ENCODE results near the gene HS3ST6. TPM values are rescaled to one million over a fixed set of nuclear protein-coding genes. Genes with fewer than 3 reads are reported as not detected.

Gene HS3ST6
- total RNA-seq, 2 experiments from 2014 or later, result not detected

DNA sequence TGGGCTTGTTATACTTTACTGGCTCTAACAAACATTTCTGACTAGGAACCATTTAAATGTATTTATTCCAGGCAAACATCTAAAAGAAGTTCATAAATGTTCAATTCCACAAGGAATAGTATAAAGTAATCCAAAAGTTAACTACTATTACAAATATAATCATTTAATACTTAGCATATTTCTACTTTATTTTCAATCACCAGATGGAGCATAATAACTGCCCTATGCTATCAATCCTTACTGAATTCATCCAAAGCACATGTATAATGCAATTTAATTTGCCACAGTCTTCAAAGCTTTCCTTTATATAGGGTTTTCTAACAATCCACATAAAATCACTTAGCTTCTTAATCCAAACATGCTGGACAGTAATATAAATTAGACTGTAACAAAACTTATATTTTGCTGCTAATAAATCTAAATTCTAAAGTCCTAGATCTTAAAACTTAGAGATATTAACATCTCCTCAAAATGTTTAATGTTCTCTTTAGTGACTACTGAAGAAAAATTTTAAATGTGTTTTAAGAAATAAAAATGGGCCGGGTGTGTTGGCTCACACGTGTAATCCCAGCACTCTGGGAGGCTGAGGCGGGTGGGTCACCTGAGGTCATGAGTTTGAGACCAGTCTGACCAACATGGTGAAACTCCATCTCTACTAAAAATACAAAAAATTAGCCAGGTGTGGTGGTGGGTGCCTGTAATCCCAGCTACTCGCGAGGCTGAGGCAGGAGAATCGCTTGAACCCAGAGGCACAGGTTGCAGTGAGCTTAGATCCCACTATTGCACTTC lies 52.1 kb downstream of the HS3ST6 start:
- no peaks in the 10 kb centered on the region for H3K4me1 Mint-ChIP-seq
- H3K27me3 Mint-ChIP-seq, result peaks cover 13% of the 10 kb centered on the region
- no peak for DNase-seq
- no peak overlapping the region for H3K27ac Mint-ChIP-seq
- H3K4me3 Mint-ChIP-seq, result no peak overlapping the region
- H3K36me3 Mint-ChIP-seq, result no peaks in the 10 kb centered on the region
- H3K9me3 Mint-ChIP-seq, result no peaks in the 10 kb centered on the region

GRCh38 chr16:1863681-1864460 lies 54.3 kb downstream of the HS3ST6 start:
- DNase-seq, result no peak

DNA sequence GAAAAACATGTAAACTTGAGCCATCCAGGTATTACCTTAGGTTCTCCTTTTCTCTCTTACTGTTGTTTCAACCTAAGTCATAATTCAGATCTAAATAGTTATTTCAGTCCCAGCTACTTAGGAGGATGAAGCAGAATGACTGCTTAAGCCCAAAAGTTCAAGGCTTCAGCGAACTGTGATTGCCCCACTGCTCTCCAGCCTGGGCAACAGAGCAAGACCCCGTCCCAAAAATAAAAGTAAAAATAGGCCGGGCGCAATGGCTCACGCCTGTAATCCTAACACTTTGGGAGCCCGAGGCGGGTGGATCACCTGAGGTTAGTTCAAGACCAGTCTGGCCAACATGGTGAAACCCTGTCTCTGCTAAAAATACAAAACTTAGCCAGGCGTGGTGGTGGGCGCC lies 55.8 kb downstream of the HS3ST6 start:
- Mint-ChIP-seq H3K4me3 (no peak overlapping the region), H3K4me1 (no peaks in the 10 kb centered on the region), H3K27me3 (peaks cover 17% of the 10 kb centered on the region), H3K9me3 (no peaks in the 10 kb centered on the region), H3K27ac (no peak overlapping the region), H3K36me3 (no peaks in the 10 kb centered on the region)
- no peak for DNase-seq

More at GRCh38 chr16:1863681-1864460, 54.3 kb downstream of the HS3ST6 start:
- Mint-ChIP-seq H3K9me3 (no peaks in the 10 kb centered on the region), H3K4me3 (no peak overlapping the region), H3K27ac (no peak overlapping the region), H3K36me3 (no peaks in the 10 kb centered on the region), H3K4me1 (no peaks in the 10 kb centered on the region), H3K27me3 (peaks cover 17% of the 10 kb centered on the region)

DNA sequence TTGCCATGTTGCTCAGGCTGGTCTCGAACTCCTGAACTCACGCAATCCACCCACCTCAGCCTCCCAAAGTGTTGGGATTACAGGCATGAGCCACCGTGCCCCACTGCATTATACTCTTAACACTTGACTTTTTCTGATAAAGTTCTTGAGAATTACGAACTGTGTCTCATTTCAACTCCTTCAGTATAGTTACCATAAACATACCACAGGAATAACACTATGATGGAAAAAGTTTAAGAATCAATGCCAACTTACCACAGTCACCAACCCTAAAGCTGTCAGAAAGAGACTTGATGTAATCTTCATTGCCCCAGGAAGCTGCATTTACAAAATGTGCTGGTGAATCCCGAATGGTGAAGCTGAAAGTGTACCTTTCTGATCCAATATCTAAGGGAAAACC lies 56.5 kb downstream of the HS3ST6 start:
- Mint-ChIP-seq H3K4me1 (no peaks in the 10 kb centered on the region), H3K36me3 (no peaks in the 10 kb centered on the region), H3K9me3 (no peaks in the 10 kb centered on the region), H3K27me3 (peaks cover 17% of the 10 kb centered on the region), H3K4me3 (no peak overlapping the region), H3K27ac (no peak overlapping the region)
- no peak for DNase-seq

Other genes starting within 250 kb of the HS3ST6 start
- 10 to 100 TPM; 91.4 to 96.2 TPM for gene JPT2, start 240.1 kb downstream of the HS3ST6 start, total RNA-seq
- 10 to 100 TPM; 46.7 to 47.3 TPM for gene MAPK8IP3, start 212.2 kb downstream of the HS3ST6 start, total RNA-seq
- 10 to 100 TPM; 24.5 to 24.9 TPM for gene NME3, start 146.9 kb downstream of the HS3ST6 start, total RNA-seq
- gene EME2, start 145.6 kb downstream of the HS3ST6 start, total RNA-seq, result 10 to 100 TPM; 17.2 to 20.1 TPM
- 100 to 1,000 TPM; 187 to 190 TPM for gene MRPS34, start 145.3 kb downstream of the HS3ST6 start, total RNA-seq
- 10 to 100 TPM; 12.3 to 12.8 TPM for gene SPSB3, start 135.8 kb downstream of the HS3ST6 start, total RNA-seq
- 10 to 100 TPM; 63.6 to 64.2 TPM for gene NUBP2, start 135.5 kb downstream of the HS3ST6 start, total RNA-seq
- not detected for gene IGFALS, start 124.7 kb downstream of the HS3ST6 start, total RNA-seq
- 10 to 100 TPM; 22.6 to 23.9 TPM for gene HAGH, start 91.6 kb downstream of the HS3ST6 start, total RNA-seq
- gene FAHD1, start 91.2 kb downstream of the HS3ST6 start, total RNA-seq, result 10 to 100 TPM; 17.9 to 20.1 TPM
- under 1 TPM in 1 of 2 experiments, not detected in 1; 0.27 TPM for gene MEIOB, start 46.3 kb downstream of the HS3ST6 start, total RNA-seq
- 10 to 100 TPM; 21.3 to 22.4 TPM for gene MSRB1, start 24.8 kb upstream of the HS3ST6 start, total RNA-seq
- gene RPL3L, start 36.3 kb upstream of the HS3ST6 start, total RNA-seq, result not detected
- 100 to 1,000 TPM; 138 to 141 TPM for gene NDUFB10, start 41.1 kb upstream of the HS3ST6 start, total RNA-seq
- gene RPS2, start 46.4 kb upstream of the HS3ST6 start, total RNA-seq, result 1,000 to 10,000 TPM; 5,183 to 5,266 TPM
- gene RNF151, start 48.4 kb upstream of the HS3ST6 start, total RNA-seq, result not detected
- gene TBL3, start 53.6 kb upstream of the HS3ST6 start, total RNA-seq, result 10 to 100 TPM; 66.3 to 72.6 TPM
- under 1 TPM in 1 of 2 experiments, not detected in 1; 0.35 TPM for gene NOXO1, start 63.1 kb upstream of the HS3ST6 start, total RNA-seq
- 10 to 100 TPM; 27.3 to 29.5 TPM for gene GFER, start 65.8 kb upstream of the HS3ST6 start, total RNA-seq
- gene SYNGR3, start 71.6 kb upstream of the HS3ST6 start, total RNA-seq, result 1 to 10 TPM; 2.0 to 3.5 TPM
- gene ZNF598, start 91.4 kb upstream of the HS3ST6 start, total RNA-seq, result 10 to 100 TPM; 98.3 to 99.8 TPM
- gene NPW, start 101.4 kb upstream of the HS3ST6 start, total RNA-seq, result 10 to 100 TPM; 29.1 to 34.2 TPM
- gene NHERF2, start 108.5 kb upstream of the HS3ST6 start, total RNA-seq, result 1 to 10 TPM; 2.4 to 3.7 TPM
- gene NTHL1, start 129.4 kb upstream of the HS3ST6 start, total RNA-seq, result 10 to 100 TPM; 30.6 to 32.0 TPM
- gene TSC2, start 129.6 kb upstream of the HS3ST6 start, total RNA-seq, result 10 to 100 TPM; 52.3 to 57.5 TPM
- gene PKD1, start 217.5 kb upstream of the HS3ST6 start, total RNA-seq, result 10 to 100 TPM; 52.6 to 54.5 TPM
- gene RAB26, start 230.2 kb upstream of the HS3ST6 start, total RNA-seq, result under 1 TPM; 0.26 to 0.35 TPM
- gene TRAF7, start 237.4 kb upstream of the HS3ST6 start, total RNA-seq, result 10 to 100 TPM; 86.4 to 89.2 TPM

All from activated naive CD8-positive, alpha-beta T cell treated with anti-CD3 and anti-CD28 coated beads for 36 hours (primary cell).